ENCODE measurements around the gene LHPP. TPM values are rescaled to one million over a fixed set of nuclear protein-coding genes. Genes with fewer than 3 reads are reported as not detected.

Gene LHPP
- total RNA-seq, 4 donors from 2014 or later = 8.7 to 19.9 (median 15.5) TPM

GRCh38 chr10:124648738-124649137 lies 187.1 kb downstream of the LHPP start:
- TF ChIP-seq POLR2A (IDR thresholded peaks at IDR 0.05) (no peak), CTCF (IDR thresholded peaks at IDR 0.05) (no peak)
- no peak for DNase-seq (ENCODE audit: low spot score in 2 of 2)
- WGBS, 2 donors = 31 to 43% methylated on average over 9 of the region's 9 CpGs
- no peak overlapping the region for H3K4me3 ChIP-seq (ENCODE audit: low read depth, poor library complexity, severe bottlenecking)
- intact Hi-C loops (cut with DNase I; ENCODE audit: low total_unique reads) = no loop called here

- intact Hi-C loops (cut with DNase I; ENCODE audit: low total_unique reads) = no loop called here
- DNase-seq (ENCODE audit: low spot score in 2 of 2) = no peak
- no peak overlapping the region for H3K4me3 ChIP-seq (ENCODE audit: low read depth, poor library complexity, severe bottlenecking)
- 23 to 39% methylated on average over 5 of the region's 5 CpGs for WGBS, 2 donors
- TF ChIP-seq CTCF (IDR thresholded peaks at IDR 0.05) (no peak), POLR2A (IDR thresholded peaks at IDR 0.05) (no peak)
Observed at GRCh38 chr10:124649214-124649613, 187.6 kb downstream of the LHPP start.

- TF ChIP-seq POLR2A (IDR thresholded peaks at IDR 0.05) (no peak), CTCF (IDR thresholded peaks at IDR 0.05) (no peak)
- WGBS, 2 donors = 88 to 95% methylated on average over 12 of the region's 12 CpGs
Observed at GRCh38 chr10:124650263-124650662, 188.6 kb downstream of the LHPP start.

GRCh38 chr10:124650820-124651401 lies 189.3 kb downstream of the LHPP start:
- no peak for TF ChIP-seq CTCF (IDR thresholded peaks at IDR 0.05)
- TF ChIP-seq POLR2A (IDR thresholded peaks at IDR 0.05) = no peak
- no peak for DNase-seq (ENCODE audit: low spot score in 2 of 2)
- H3K4me3 ChIP-seq (ENCODE audit: low read depth, poor library complexity, severe bottlenecking) = no peak overlapping the region
- intact Hi-C loops (cut with DNase I; ENCODE audit: low total_unique reads) = no loop called here
- 86 to 88% methylated on average over 13 of the region's 13 CpGs for WGBS, 2 donors

More at GRCh38 chr10:124650263-124650662, 188.6 kb downstream of the LHPP start:
- intact Hi-C loops (cut with DNase I; ENCODE audit: low total_unique reads) = no loop called here
- no peak for DNase-seq (ENCODE audit: low spot score in 2 of 2)
- no peak overlapping the region for H3K4me3 ChIP-seq (ENCODE audit: low read depth, poor library complexity, severe bottlenecking)

GRCh38 chr10:124651402-124651891 lies 189.8 kb downstream of the LHPP start:
- intact Hi-C loops (cut with DNase I; ENCODE audit: low total_unique reads) = no loop called here
- TF ChIP-seq POLR2A (IDR thresholded peaks at IDR 0.05) = no peak
- no peak for TF ChIP-seq CTCF (IDR thresholded peaks at IDR 0.05)
- no peak for DNase-seq (ENCODE audit: low spot score in 2 of 2)
- WGBS, 2 donors = 84 to 85% methylated on average over 14 of the region's 14 CpGs
- no peak overlapping the region for H3K4me3 ChIP-seq (ENCODE audit: low read depth, poor library complexity, severe bottlenecking)

- no peak for DNase-seq (ENCODE audit: low spot score in 2 of 2)
- TF ChIP-seq CTCF (IDR thresholded peaks at IDR 0.05) (no peak), POLR2A (IDR thresholded peaks at IDR 0.05) (no peak)
- intact Hi-C loops (cut with DNase I; ENCODE audit: low total_unique reads) = no loop called here
- WGBS, 2 donors = 87 to 91% methylated on average over 5 of the region's 5 CpGs
- H3K4me3 ChIP-seq (ENCODE audit: low read depth, poor library complexity, severe bottlenecking) = no peak overlapping the region
Observed at GRCh38 chr10:124652200-124652599, 190.6 kb downstream of the LHPP start.
